Activated gamma-delta T cell (primary cell): Measurements from ENCODE around the gene PCDHGB4.
"Not testable (repeated sequence)": the region's sequence is repeated elsewhere in the genome, so short reads cannot be mapped to it uniquely, and the experiment has no call there.

ENCODE experiments used
- DNase-seq: peaks from one replicate; lab custom pipeline; 2025; lab: John Stamatoyannopoulos, UW

The PCDHGB4 gene

DNA sequence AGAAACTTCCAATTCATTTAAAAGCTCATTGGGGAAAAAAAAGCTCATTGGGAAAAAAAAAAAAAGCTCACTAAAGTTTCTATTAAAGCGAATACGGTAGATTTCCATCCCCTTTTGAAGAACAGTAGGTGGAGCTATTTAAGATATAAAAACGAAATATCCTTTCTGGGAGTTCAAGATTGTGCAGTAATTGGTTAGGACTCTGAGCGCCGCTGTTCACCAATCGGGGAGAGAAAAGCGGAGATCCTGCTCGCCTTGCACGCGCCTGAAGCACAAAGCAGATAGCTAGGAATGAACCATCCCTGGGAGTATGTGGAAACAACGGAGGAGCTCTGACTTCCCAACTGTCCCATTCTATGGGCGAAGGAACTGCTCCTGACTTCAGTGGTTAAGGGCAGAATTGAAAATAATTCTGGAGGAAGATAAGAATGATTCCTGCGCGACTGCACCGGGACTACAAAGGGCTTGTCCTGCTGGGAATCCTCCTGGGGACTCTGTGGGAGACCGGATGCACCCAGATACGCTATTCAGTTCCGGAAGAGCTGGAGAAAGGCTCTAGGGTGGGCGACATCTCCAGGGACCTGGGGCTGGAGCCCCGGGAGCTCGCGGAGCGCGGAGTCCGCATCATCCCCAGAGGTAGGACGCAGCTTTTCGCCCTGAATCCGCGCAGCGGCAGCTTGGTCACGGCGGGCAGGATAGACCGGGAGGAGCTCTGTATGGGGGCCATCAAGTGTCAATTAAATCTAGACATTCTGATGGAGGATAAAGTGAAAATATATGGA, 43.0 kb downstream of the PCDHGB4 start, which contains the start of gene PCDHGA12:
Gene PCDHGA12 (plus strand): TSS at position 176 of the 782 bp plus-strand sequence. CDS start 253 bp downstream, at position 429.
- no peak for DNase-seq

DNA sequence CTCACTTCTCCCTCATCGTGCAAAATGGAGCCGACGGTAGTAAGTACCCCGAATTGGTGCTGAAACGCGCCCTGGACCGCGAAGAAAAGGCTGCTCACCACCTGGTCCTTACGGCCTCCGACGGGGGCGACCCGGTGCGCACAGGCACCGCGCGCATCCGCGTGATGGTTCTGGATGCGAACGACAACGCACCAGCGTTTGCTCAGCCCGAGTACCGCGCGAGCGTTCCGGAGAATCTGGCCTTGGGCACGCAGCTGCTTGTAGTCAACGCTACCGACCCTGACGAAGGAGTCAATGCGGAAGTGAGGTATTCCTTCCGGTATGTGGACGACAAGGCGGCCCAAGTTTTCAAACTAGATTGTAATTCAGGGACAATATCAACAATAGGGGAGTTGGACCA, 43.8 kb downstream of the PCDHGB4 start:
- DNase-seq = no peak

DNA sequence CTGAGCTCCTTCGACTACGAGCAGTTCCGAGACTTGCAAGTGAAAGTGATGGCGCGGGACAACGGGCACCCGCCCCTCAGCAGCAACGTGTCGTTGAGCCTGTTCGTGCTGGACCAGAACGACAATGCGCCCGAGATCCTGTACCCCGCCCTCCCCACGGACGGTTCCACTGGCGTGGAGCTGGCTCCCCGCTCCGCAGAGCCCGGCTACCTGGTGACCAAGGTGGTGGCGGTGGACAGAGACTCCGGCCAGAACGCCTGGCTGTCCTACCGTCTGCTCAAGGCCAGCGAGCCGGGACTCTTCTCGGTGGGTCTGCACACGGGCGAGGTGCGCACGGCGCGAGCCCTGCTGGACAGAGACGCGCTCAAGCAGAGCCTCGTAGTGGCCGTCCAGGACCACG, 44.8 kb downstream of the PCDHGB4 start:
- DNase-seq = not testable (repeated sequence)

DNA sequence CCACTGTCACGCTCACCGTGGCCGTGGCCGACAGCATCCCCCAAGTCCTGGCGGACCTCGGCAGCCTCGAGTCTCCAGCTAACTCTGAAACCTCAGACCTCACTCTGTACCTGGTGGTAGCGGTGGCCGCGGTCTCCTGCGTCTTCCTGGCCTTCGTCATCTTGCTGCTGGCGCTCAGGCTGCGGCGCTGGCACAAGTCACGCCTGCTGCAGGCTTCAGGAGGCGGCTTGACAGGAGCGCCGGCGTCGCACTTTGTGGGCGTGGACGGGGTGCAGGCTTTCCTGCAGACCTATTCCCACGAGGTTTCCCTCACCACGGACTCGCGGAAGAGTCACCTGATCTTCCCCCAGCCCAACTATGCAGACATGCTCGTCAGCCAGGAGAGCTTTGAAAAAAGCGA, 45.2 kb downstream of the PCDHGB4 start:
- DNase-seq = not testable (repeated sequence)

DNA sequence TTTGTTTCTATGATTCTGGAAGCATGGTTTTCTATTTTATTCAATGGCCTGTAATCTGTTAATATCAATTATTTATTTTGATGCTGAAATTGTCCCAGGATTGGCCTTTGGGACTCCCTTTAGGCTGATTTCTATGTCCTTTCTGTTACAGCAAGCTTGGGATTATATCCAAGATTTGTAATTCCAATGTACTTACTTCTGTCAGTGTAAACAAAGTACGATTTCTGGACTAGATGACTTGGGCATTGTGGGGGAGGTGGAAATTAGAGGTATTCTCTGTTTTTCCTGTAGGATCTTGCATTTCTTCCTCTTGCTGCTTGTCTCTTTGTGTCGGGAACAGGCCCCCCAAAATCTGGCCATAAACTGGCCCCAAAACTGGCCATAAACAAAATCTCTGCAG, 46.5 kb downstream of the PCDHGB4 start:
- no peak for DNase-seq

DNA sequence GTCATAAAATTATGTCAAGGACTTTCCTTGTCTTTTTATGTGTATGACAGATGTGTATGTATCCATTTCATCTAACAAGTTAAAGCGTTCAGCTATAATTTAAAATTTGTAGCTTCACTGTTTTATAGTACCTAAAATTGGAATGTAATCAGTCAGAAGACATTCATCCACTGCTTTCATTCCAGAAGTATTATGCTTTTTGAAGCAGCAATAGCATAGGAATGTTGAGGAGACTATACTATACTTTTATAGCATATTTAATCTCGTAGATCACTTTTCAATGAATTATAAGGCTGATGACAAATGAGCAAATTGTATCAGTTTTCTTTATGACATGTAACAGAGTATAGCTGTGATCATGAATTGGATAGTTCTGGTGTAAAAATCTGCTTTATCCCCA, 49.7 kb downstream of the PCDHGB4 start:
- no peak for DNase-seq

DNA sequence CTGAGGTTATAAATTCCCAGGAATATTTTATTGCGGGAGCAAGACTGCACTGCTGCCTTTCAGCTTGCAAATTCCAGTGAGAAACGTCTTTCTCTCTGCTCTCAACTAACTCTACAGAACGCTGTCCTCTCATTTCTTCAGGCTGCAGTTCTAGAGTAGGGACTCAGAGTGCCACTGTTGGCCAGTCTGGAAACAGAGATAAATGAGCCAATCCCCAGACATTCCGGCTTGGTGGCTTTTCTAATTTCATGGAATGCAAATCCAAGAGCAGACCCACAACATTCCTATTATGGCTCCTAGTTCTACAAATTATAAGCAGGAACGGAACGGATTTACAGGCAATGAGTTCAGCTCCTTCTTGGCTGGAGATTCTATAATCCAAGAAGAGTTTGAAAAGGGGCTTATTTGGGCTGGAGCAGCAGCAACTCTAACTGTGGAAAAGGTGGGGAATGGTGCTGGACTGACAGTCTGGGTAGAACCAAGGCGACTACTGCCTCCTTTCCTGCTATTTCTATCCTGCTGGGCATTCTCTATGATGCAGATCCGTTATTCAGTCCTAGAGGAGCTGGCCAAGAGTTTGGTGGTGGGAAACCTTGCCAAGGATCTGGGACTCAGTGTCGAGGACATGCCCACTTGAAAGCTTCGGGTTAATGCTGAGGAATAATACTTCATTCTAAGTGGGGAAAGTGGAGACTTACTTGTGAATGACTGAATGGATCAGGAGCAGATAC, 52.1 kb downstream of the PCDHGB4 start:
- DNase-seq = no peak
